GM21367 (cell line): Measurements from ENCODE around the gene CMKLR1.

Source experiments
- ATAC-seq: cut with Tn5 transposase; IDR thresholded peaks from one replicate; pipeline ENCODE4 v1.9.1; 2021; ENCODE audit not compliant: unreplicated experiment

The CMKLR1 gene

GRCh38 chr12:108317308-108318234, 21.5 kb downstream of the CMKLR1 start:
- ATAC-seq = no peak

DNA sequence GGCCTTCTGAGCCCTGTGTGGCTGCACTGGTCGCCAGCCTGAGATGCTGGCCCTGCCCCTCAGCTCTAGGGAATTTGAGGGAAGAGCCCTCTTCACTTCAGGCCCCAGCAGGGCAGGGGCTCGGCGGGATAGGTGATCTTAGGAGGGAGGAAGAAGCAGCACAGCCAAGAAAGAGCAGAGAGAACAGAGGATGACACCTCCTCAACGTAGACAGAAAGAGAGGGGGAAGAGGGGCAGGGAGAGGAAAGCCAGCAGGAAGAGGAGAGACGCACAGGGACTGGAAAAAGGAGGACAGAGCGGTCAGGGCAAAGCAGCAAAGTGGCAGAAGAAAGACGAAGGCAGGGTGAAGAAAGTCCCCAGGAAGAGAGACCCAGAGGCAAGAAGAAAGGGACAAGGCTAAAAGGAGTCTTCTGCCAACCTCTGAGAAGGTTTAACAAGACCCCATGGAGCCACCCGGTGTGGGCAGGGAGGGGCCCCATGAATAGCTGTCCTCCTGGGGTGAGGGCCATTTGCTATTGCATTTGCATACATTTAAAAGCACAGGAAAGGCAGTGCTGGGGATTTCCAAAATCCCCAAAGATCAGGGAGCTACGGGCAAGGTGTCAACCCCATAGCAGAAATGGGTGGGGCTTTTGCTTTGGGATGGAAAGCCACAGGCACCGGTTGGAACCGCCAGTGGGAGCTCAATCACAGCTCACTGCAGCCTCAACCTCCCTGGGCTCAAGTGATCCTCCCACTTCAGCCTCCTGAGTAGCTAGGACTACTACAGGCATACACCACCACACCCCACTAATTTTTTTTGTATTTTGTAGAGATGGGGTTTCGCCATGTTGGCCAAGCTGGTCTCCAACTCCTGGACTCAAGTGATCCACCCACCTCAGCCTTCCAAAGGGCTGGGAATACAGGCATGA, 22.7 kb downstream of the CMKLR1 start:
- no peak for ATAC-seq

- ATAC-seq = no peak
Measured at GRCh38 chr12:108315486-108316105, 23.5 kb downstream of the CMKLR1 start.

- no peak for ATAC-seq
Measured at GRCh38 chr12:108313606-108314351, 25.3 kb downstream of the CMKLR1 start.

DNA sequence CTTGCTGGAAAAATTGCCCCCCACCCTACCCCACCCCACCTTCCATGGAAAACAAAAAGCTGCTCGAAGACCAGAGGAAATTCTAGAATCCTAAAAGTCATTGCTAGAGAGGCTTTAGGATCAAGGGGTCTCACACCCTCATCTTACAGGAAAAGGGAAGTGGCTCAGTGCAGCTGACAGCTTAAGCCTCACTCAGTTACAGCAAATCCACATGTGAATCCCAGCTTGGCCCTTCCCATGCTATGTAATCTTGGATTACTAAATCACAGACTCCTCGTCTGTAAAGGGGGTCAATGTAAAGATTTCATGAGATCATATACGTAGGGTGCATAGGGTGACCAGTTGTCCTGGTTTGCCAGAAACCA, 25.9 kb downstream of the CMKLR1 start:
- ATAC-seq = no peak

DNA sequence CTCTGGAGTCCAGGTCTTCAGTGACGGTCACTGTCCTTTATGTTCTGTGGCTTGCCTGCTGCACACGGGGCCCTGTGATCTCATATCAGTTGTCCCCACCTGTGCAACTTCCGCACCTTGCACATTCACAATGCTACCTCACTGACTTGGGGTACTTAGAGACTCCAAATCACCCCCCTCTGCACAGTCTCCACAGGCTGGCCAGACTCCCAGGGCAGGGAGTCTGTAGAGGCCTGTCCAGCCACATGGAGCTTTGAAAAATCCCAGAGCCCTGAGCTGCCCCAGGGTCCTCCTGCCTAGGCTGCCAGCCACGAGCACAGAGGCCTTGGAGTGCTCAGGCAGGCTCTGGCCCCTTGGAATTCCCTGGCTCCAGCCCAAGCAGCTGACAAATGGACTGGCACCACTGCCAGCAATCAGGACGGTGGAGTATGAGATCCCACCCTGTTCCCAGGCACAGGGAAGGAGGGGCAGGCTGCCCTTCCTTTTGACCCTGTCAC, 26.4 kb downstream of the CMKLR1 start:
- no peak for ATAC-seq

GRCh38 chr12:108312073-108312659, 26.9 kb downstream of the CMKLR1 start:
- no peak for ATAC-seq

DNA sequence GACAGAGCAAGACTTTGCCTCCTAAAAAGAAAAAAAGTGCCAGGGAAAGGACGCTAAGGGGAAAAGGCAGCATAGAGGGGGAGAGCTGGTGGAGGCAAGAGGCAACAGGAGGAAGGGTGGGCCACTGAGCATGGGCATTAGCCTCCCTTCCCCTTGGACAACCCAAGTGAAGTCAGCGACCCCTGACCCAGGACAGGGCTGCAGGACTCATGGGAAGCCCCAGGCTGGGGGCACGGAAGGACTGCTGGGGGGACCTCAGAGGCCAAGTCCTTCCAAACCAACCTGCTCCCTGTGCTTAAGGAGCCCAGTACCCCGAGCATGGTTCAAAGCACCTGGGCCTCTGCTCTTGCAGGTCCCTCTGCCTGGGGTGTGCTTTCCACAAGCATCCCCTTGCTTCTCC, 27.5 kb downstream of the CMKLR1 start:
- ATAC-seq = no peak

DNA sequence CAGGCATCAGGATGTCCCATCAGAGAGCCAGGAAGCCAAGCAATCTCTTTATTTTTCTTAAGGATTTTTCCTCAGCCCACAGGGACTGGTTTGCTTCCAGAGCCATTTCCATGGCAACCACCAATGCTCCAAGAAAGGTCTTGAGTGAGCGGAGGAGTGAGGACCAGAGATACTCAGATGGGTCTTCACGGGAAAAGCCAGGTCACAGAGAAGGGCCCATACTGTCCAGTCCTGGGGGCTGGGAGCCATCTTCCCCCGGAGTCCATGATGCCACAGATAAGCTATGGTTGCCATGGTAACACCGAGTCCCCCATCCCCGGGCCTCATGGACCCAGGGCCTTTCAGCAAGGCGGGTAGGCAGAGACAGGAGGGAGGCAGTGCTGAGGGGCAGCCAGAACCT, 28.6 kb downstream of the CMKLR1 start:
- no peak for ATAC-seq

- no peak for ATAC-seq
Measured at GRCh38 chr12:108309674-108310312, 29.3 kb downstream of the CMKLR1 start.

- ATAC-seq = no peak
Measured at GRCh38 chr12:108308395-108309085, 30.6 kb downstream of the CMKLR1 start.

- no peak for ATAC-seq
Measured at GRCh38 chr12:108307006-108307405, 32.1 kb downstream of the CMKLR1 start.

GRCh38 chr12:108306506-108306905, 32.6 kb downstream of the CMKLR1 start:
- ATAC-seq = no peak

GRCh38 chr12:108305991-108306501, 33.1 kb downstream of the CMKLR1 start:
- ATAC-seq = no peak

- ATAC-seq = no peak
Measured at GRCh38 chr12:108305520-108305919, 33.6 kb downstream of the CMKLR1 start.

DNA sequence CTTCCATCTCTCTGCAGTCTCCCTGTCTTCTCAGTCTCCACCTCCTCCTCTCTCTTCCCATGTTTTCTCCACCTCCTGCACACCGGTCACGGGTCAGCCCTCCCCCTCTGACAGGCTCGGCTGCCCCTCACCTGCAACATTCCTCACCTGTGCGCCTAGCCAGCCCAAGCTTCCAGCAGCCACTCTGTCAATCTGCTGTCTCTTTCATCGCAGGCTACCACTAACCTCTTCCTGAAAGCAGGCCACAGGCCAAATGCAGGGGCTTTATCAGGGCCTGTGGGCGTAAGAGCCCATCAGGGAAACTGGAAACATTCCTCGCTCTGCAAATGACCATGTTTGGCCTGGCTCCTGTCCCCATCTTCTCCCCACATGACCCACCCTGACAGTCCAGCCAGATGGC, 34.5 kb downstream of the CMKLR1 start:
- ATAC-seq = no peak

GRCh38 chr12:108303703-108304102, 35.4 kb downstream of the CMKLR1 start:
- no peak for ATAC-seq

DNA sequence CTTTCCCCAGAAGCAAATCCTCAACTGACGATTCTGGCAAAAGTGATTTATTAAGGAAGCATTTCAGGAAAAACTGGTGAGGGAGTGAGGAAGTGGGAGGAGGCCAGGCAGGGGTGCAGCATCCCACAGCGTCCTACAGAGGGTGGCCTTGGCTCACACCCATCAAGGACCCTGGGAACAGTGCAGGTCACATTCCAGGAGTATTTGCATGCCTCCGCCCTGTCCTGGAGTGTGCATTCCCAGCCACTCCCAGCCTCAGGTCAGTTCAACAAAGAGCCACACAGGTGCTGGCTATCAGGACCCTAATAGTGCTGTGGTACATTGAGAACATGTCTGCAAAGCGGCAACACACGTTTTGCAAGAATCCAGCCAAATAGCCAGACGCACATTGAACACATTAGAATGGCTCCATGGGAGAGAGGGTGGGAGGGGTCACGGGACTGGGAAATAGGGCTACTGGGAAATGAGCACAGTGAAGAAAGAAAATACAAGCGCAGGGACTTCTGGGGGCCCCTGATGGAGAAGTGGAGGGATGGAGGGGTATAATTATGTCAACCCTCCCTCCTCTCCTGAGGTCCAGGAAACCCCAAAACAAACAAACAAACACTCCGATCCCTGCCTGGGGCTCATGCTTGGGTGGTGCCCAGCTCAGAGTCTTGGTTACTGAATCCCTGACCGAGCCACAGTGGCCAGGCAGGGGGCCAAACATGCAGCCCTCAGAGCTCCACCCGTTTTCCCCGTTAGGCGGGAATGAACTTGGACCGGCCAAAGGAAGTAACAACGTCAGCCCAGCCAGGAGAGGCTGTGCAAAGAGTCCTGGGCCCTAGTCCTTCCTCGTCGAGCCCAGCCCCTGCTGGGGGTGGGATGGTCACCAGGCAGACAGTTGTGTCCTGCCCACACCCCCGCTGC, 36.5 kb downstream of the CMKLR1 start:
- ATAC-seq = no peak
